SK-N-SH (cell line): ENCODE measurements around the gene NR2C2AP. TPM values are rescaled to one million over a fixed set of nuclear protein-coding genes. Genes with fewer than 3 reads are reported as not detected.

Source experiments
- CTCF ChIA-PET: fragments of 300-600, 350-600 bp; formaldehyde crosslinking; extraction: SDS; loops from one replicate; lab custom pipeline; 2021; lab: Yijun Ruan, JAX
- POLR2A ChIA-PET: fragments of 350-600 bp; sonication (Branson Sonifier 250); formaldehyde crosslinking; extraction: SDS; loops from one replicate; lab custom pipeline; 2020; ENCODE audit warnings: antibody characterized with exemption, inconsistent platforms; lab: Yijun Ruan, JAX
- DNase-seq: peaks from one replicate; pipeline ENCODE4 v3.0.0; 2012
- H2AFZ ChIP-seq: fragments of 200-600 bp; sonication (generic); 2 replicates; pipeline ENCODE4 v1.8.1; 2016; ENCODE audit warnings: antibody characterized with exemption, mild to moderate bottlenecking, low read depth
- H3F3A ChIP-seq: fragments of 200-600 bp; sonication (generic); replicated peaks from 2 replicates; pipeline ENCODE3; 2016; ENCODE audit warnings: antibody characterized with exemption, mild to moderate bottlenecking; ENCODE audit not compliant: insufficient read depth
- H3K27ac ChIP-seq, 2 experiments: fragments of 200-500 bp in 1 of 2; fragments of 200-600 bp in 1 of 2; sonication (Bioruptor generic) in 1 of 2; sonication (generic), shearing (Covaris generic) in 1 of 2; 2 replicates each; pipeline versions ENCODE4 v1.5.1 to v1.6.1; 2014 to 2016; ENCODE audit warnings: low read depth in 2 of 2, inconsistent platforms in 1 of 2, low read length in 1 of 2, mild to moderate bottlenecking in 1 of 2, mixed read lengths in 1 of 2
- H3K27me3 ChIP-seq: fragments of 200-600 bp; sonication (generic), shearing (Covaris generic); 2 replicates; pipeline ENCODE4 v1.6.1; 2016; ENCODE audit warnings: mixed run types; ENCODE audit not compliant: insufficient read depth
- H3K36me3 ChIP-seq, 2 experiments: fragments of 200-500 bp in 1 of 2; fragments of 200-600 bp in 1 of 2; sonication (Bioruptor generic) in 1 of 2; sonication (generic) in 1 of 2; replicated peaks in 1 of 2; 2 replicates each; pipeline versions ENCODE3 to v1.5.1; 2014 to 2016; ENCODE audit warnings: low read length in 1 of 2, mild to moderate bottlenecking in 1 of 2; ENCODE audit not compliant: insufficient read depth in 2 of 2, control insufficient read depth in 1 of 2
- H3K4me1 ChIP-seq, 2 experiments: fragments of 200-500 bp in 1 of 2; fragments of 200-600 bp in 1 of 2; sonication (Bioruptor generic) in 1 of 2; sonication (generic), shearing (Covaris generic) in 1 of 2; 2 replicates each; pipeline versions ENCODE4 v1.5.1 to v1.6.1; 2014 to 2016; ENCODE audit warnings: low read depth in 1 of 2, low read length in 1 of 2, mixed run types in 1 of 2; ENCODE audit not compliant: insufficient read depth in 2 of 2, control insufficient read depth in 1 of 2
- H3K4me2 ChIP-seq: fragments of 200-600 bp; sonication (generic), shearing (Covaris generic); 2 replicates; pipeline ENCODE4 v1.6.1; 2017; ENCODE audit warnings: mixed run types
- H3K4me3 ChIP-seq, 2 experiments: fragments of 200-500 bp in 1 of 2; fragments of 200-600 bp in 1 of 2; sonication (Bioruptor generic) in 1 of 2; sonication (generic), shearing (Covaris generic) in 1 of 2; 2 replicates each; pipeline versions ENCODE4 v1.5.1 to v1.8.1; 2014 to 2016; ENCODE audit warnings: low read depth in 2 of 2, inconsistent platforms in 1 of 2, low read length in 1 of 2, mild to moderate bottlenecking in 1 of 2, mixed read lengths in 1 of 2, moderate library complexity in 1 of 2
- H3K79me2 ChIP-seq: fragments of 200-600 bp; sonication (generic); 2 replicates; pipeline ENCODE4 v1.8.1; 2017; ENCODE audit warnings: mild to moderate bottlenecking; ENCODE audit not compliant: insufficient read depth
- H3K9ac ChIP-seq: fragments of 200-600 bp; sonication (generic); 2 replicates; pipeline ENCODE4 v1.6.1; 2017; ENCODE audit warnings: mixed run types
- H3K9me2 ChIP-seq: fragments of 200-600 bp; sonication (generic); 2 replicates; pipeline ENCODE4 v1.6.1; 2017; ENCODE audit warnings: mixed run types
- H3K9me3 ChIP-seq: fragments of 200-600 bp; sonication (generic); 2 replicates; pipeline ENCODE4 v1.6.1; 2017; ENCODE audit warnings: mixed run types, mild to moderate bottlenecking, moderate library complexity
- H4K20me1 ChIP-seq: fragments of 200-600 bp; sonication (generic); 2 replicates; pipeline ENCODE4 v1.6.1; 2017; ENCODE audit warnings: mild to moderate bottlenecking, mixed run types; ENCODE audit not compliant: insufficient read depth
- CHD2 ChIP-seq: fragments of 150-350 bp; IDR thresholded peaks from 2 replicates; pipeline ENCODE4 v1.6.1; 2018; ENCODE audit warnings: low read length; ENCODE audit not compliant: partially characterized antibody
- CTCF ChIP-seq: fragments of 200-600 bp; sonication (generic); IDR thresholded peaks from 2 replicates; pipeline ENCODE4 v1.6.1; 2017; ENCODE audit warnings: antibody characterized with exemption, mild to moderate bottlenecking, moderate library complexity
- EP300 ChIP-seq, 2 experiments: IDR thresholded peaks; 2 replicates each; pipeline versions ENCODE4 v1.4.0 to v1.6.1; 2012; ENCODE audit warnings: borderline replicate concordance in 1 of 2, low read depth in 1 of 2, low read length in 1 of 2
- EZH2phosphoT487 ChIP-seq: fragments of 200-600 bp; sonication (generic); IDR thresholded peaks from 2 replicates; pipeline ENCODE4 v1.6.1; 2017; ENCODE audit warnings: low read depth, mixed run types, mild to moderate bottlenecking, antibody characterized with exemption, moderate library complexity, borderline replicate concordance
- GABPA ChIP-seq: IDR thresholded peaks from 2 replicates; pipeline ENCODE4 v1.4.0; 2012; ENCODE audit warnings: low read depth, mild to moderate bottlenecking
- IRF3 ChIP-seq: fragments of 150-350 bp; IDR thresholded peaks from 2 replicates; pipeline ENCODE4 v1.6.1; 2016; ENCODE audit warnings: mild to moderate bottlenecking, low read depth, low read length
- MXI1 ChIP-seq: IDR thresholded peaks from 2 replicates; pipeline ENCODE4 v1.6.1; 2012; ENCODE audit warnings: mild to moderate bottlenecking, low read depth, low read length, improper control_type of control experiment
- NRF1 ChIP-seq: IDR thresholded peaks from 2 replicates; pipeline ENCODE4 v1.6.1; 2012; ENCODE audit warnings: low read depth, mild to moderate bottlenecking, low read length
- RCOR1 ChIP-seq: fragments of 150-350 bp; IDR thresholded peaks from 2 replicates; pipeline ENCODE4 v1.6.1; 2017; ENCODE audit warnings: antibody characterized with exemption, low read length
- REST ChIP-seq: IDR thresholded peaks from 2 replicates; pipeline ENCODE4 v1.6.1; 2012; ENCODE audit warnings: mild to moderate bottlenecking, low read depth, low read length, moderate library complexity
- RFX5 ChIP-seq: IDR thresholded peaks from 2 replicates; pipeline ENCODE4 v1.6.1; 2012; ENCODE audit warnings: mild to moderate bottlenecking, improper control_type of control experiment, low read length
- RXRA ChIP-seq: IDR thresholded peaks from 2 replicates; pipeline ENCODE4 v1.4.0; 2012; ENCODE audit warnings: low read depth, mild to moderate bottlenecking, borderline replicate concordance
- SMC3 ChIP-seq: IDR thresholded peaks from 2 replicates; pipeline ENCODE4 v1.6.1; 2012; ENCODE audit warnings: low read depth, low read length, improper control_type of control experiment
- TAF1 ChIP-seq: IDR thresholded peaks from 2 replicates; pipeline ENCODE4 v1.6.1; 2012; ENCODE audit warnings: low read depth, mild to moderate bottlenecking, low read length, moderate library complexity, borderline replicate concordance
- USF1 ChIP-seq: IDR thresholded peaks from 2 replicates; pipeline ENCODE4 v1.4.0; 2012; ENCODE audit warnings: low read depth, borderline replicate concordance
- USF2 ChIP-seq: fragments of 150-350 bp; IDR thresholded peaks from 2 replicates; pipeline ENCODE4 v1.6.1; 2017; ENCODE audit warnings: antibody characterized with exemption, low read length, low read depth, borderline replicate concordance
- WGBS: methylation state at CpG from one replicate; pipeline ENCODE4 v1.1.6; 2017; ENCODE audit warnings: low lambda C conversion rate; 5-methylcytosine and 5-hydroxymethylcytosine counted together
- polyA plus RNA-seq, 3 experiments: library from polyadenylated mRNA; depleted of rRNA; stranded (reverse); fragments of >200 nt; gene quantifications; 2 replicates each; pipeline ENCODE4 v1.2.3, GENCODE V29; 2012

Gene NR2C2AP
- polyA plus RNA-seq, 1 of the 3 experiments (the other 2 are of a cell fraction) = 21.9 TPM

GRCh38 chr19:19169236-19170052, 33.8 kb downstream of the NR2C2AP start:
- no peak for DNase-seq
- Histone ChIP-seq H3K27me3 (no peaks in the 10 kb centered on the region), H3K9me3 (no peaks in the 10 kb centered on the region), H3K4me3 (peak overlapping the region in 1 of 2 experiments; percentile 21; a peak in 1 of 4 replicates), H3K9me2 (no peaks in the 10 kb centered on the region), H3K79me2 (no peaks in the 10 kb centered on the region), H4K20me1 (no peaks in the 10 kb centered on the region), H3K4me1 (peaks cover 0 to 2% of the 10 kb centered on the region in 2 experiments; a peak in 2 of 4 replicates), H3K4me2 (no peak overlapping the region), H3K36me3 (no peaks in the 10 kb centered on the region), H3K27ac (no peak overlapping the region), H3K9ac (no peak overlapping the region), H2AFZ (no peak overlapping the region), H3F3A (no peaks in the 10 kb centered on the region)
- no peak for TF ChIP-seq CTCF
- TF ChIP-seq USF2 = no peak
- no peak for TF ChIP-seq USF1
- TF ChIP-seq TAF1 = no peak
- TF ChIP-seq EZH2phosphoT487 = no peak
- no peak for TF ChIP-seq MXI1
- TF ChIP-seq RCOR1 = no peak
- no peak for TF ChIP-seq CHD2
- TF ChIP-seq GABPA = no peak
- TF ChIP-seq RFX5 = no peak
- TF ChIP-seq NRF1 = no peak
- TF ChIP-seq EP300 (IDR thresholded peaks at IDR 0.05; ENCODE audit: borderline replicate concordance in 1 of 2, low read depth in 1 of 2, low read length in 1 of 2) = no peak
- CTCF ChIA-PET = interaction anchor here (1.1 to 10.6 kb wide), 5 partner anchors 21 to 173 kb away, joined by 3 to 99 read pairs (median 4); no protein-coding TSS in a partner anchor
- POLR2A ChIA-PET = no interaction called here
- WGBS = 91% methylated on average over 9 of the region's 9 CpGs

- POLR2A ChIA-PET = no interaction called here
- H3K4me2 ChIP-seq = no peak overlapping the region
- H3K27ac ChIP-seq = no peak overlapping the region
- no peak overlapping the region for H2AFZ ChIP-seq
- WGBS = 82% methylated on average over 3 of the region's 3 CpGs
- H3K4me3 ChIP-seq = no peak overlapping the region
- no peaks in the 10 kb centered on the region for H3F3A ChIP-seq
- H3K27me3 ChIP-seq = no peaks in the 10 kb centered on the region
- no peaks in the 10 kb centered on the region for H3K36me3 ChIP-seq
- H3K9me3 ChIP-seq = no peaks in the 10 kb centered on the region
- CTCF ChIA-PET = interaction anchor here (1.0 to 10.6 kb wide), 2 partner anchors 9 to 20 kb away, joined by 4 to 99 read pairs; no protein-coding TSS in a partner anchor
- no peaks in the 10 kb centered on the region for H4K20me1 ChIP-seq
- H3K9ac ChIP-seq = no peak overlapping the region
- no peaks in the 10 kb centered on the region for H3K79me2 ChIP-seq
- H3K4me1 ChIP-seq = peaks cover 0 to 2% of the 10 kb centered on the region in 2 experiments; a peak in 2 of 4 replicates
- no peaks in the 10 kb centered on the region for H3K9me2 ChIP-seq
- no peak for DNase-seq
- TF ChIP-seq SMC3 (no peak), NRF1 (no peak), RXRA (no peak), MXI1 (no peak), CHD2 (no peak), IRF3 (no peak), REST (no peak)
Measured at GRCh38 chr19:19167612-19168011, 35.6 kb downstream of the NR2C2AP start.
